Upper lobe of left lung (tissue), 6 donors: ENCODE data around the gene CSF1R. TPM values are rescaled to one million over a fixed set of nuclear protein-coding genes. Genes with fewer than 3 reads are reported as not detected.

ENCODE experiments used
- ATAC-seq, 2 donors: fragments of 200-7000 bp; cut with Tn5 transposase; one replicate each; pipeline ENCODE4 v1.9.1; 2022; ENCODE audit warnings: mild to moderate bottlenecking in 2 of 2, moderate library complexity in 2 of 2; ENCODE audit not compliant: low FRiP score in 2 of 2
- DNase-seq, 2 donors: peaks; one replicate each; pipeline ENCODE4 v3.0.0-alpha.2; 2019 to 2020
- H3K27ac ChIP-seq, 4 donors: fragments of 200-600 bp; sonication (generic); one replicate each; pipeline ENCODE4 v1.5.1; 2016 to 2019
- H3K27me3 ChIP-seq, 4 donors: fragments of 200-600 bp; sonication (generic); one replicate each; pipeline ENCODE4 v1.5.1; 2017 to 2019
- H3K36me3 ChIP-seq, 4 donors: fragments of 200-600 bp; sonication (generic); one replicate each; pipeline ENCODE4 v1.5.1; 2016 to 2019
- H3K4me1 ChIP-seq, 4 donors: fragments of 200-600 bp; sonication (generic); one replicate each; pipeline ENCODE4 v1.5.1; 2018 to 2019
- H3K4me3 ChIP-seq, 4 donors: fragments of 200-600 bp; sonication (generic); one replicate each; pipeline ENCODE4 v1.5.1; 2017 to 2019; ENCODE audit warnings: mild to moderate bottlenecking in 2 of 4, moderate library complexity in 1 of 4
- H3K9me3 ChIP-seq, 4 donors: fragments of 200-600 bp; sonication (generic); one replicate each; pipeline ENCODE4 v1.5.1; 2018 to 2019
- CTCF ChIP-seq, 6 experiments: fragments of 450-650 bp in 4 of 6; fragments of 200-600 bp in 2 of 6; sonication (generic) in 2 of 6; IDR thresholded peaks; one replicate each; pipeline ENCODE4 v1.5.1; 2016 to 2019; ENCODE audit warnings: antibody characterized with exemption in 6 of 6
- EP300 ChIP-seq, 4 donors: sonication (generic); formaldehyde crosslinking; IDR thresholded peaks; one replicate each; pipeline ENCODE4 v1.5.1; 2017; ENCODE audit warnings: antibody characterized with exemption in 4 of 4, control low read depth in 2 of 4
- POLR2A ChIP-seq, 4 donors: fragments of 450-650 bp; IDR thresholded peaks; one replicate each; pipeline ENCODE4 v1.5.1; 2016 to 2017; ENCODE audit warnings: antibody characterized with exemption in 4 of 4, mild to moderate bottlenecking in 2 of 4
- POLR2AphosphoS5 ChIP-seq, 2 donors: sonication (generic); formaldehyde crosslinking; IDR thresholded peaks; one replicate each; pipeline ENCODE4 v1.5.1; 2017; ENCODE audit warnings: antibody characterized with exemption in 2 of 2
- WGBS, 2 donors: methylation state at CpG; one replicate each; pipeline ENCODE4 v1.1.5; 2017 to 2018; 5-methylcytosine and 5-hydroxymethylcytosine counted together
- total RNA-seq, 6 donors: library from RNA; depleted of rRNA in 4 of 6; stranded (reverse); fragments of >200 nt in 4 of 6; gene quantifications; one replicate each; pipeline versions ENCODE4 v1.1.0 to v1.2.1, GENCODE V29; 2016 to 2021
- donor health status: DM: no; HTN: no; CAD: no; lungs with moderate emphysema.
- donor health status: DM: no; HTN: yes; CAD: no; lungs with severe emphysema.

Gene CSF1R
- total RNA-seq, 6 donors from 2014 or later = 13.9 to 101 (median 57.9) TPM

- Histone ChIP-seq H3K36me3 (peaks cover 0 to 16% (median 0%) of the 10 kb centered on the region in 4 donors), H3K9me3 (no peaks in the 10 kb centered on the region), H3K4me1 (peaks cover 12 to 23% (median 19%) of the 10 kb centered on the region in 4 donors), H3K27ac (peak overlapping the region in 3 of 4 donors; percentile 32 to 42 (median 35)), H3K4me3 (no peak overlapping the region), H3K27me3 (no peaks in the 10 kb centered on the region)
- DNase-seq (peak in 1 of 2 donors; percentile 75), ATAC-seq (peak in 1 of 2 donors; percentile 2)
- no peak for TF ChIP-seq POLR2A (IDR thresholded peaks at IDR 0.05)
- TF ChIP-seq CTCF (IDR thresholded peaks at IDR 0.05) = no peak
- TF ChIP-seq EP300 (IDR thresholded peaks at IDR 0.05) = no peak
- TF ChIP-seq POLR2AphosphoS5 (IDR thresholded peaks at IDR 0.05) = no peak
- WGBS, 2 donors = 85 to 90% methylated on average over 21 to 22 of the region's 22 CpGs
Observed at GRCh38 chr5:150132740-150133139, 46.4 kb upstream of the CSF1R start.

DNA sequence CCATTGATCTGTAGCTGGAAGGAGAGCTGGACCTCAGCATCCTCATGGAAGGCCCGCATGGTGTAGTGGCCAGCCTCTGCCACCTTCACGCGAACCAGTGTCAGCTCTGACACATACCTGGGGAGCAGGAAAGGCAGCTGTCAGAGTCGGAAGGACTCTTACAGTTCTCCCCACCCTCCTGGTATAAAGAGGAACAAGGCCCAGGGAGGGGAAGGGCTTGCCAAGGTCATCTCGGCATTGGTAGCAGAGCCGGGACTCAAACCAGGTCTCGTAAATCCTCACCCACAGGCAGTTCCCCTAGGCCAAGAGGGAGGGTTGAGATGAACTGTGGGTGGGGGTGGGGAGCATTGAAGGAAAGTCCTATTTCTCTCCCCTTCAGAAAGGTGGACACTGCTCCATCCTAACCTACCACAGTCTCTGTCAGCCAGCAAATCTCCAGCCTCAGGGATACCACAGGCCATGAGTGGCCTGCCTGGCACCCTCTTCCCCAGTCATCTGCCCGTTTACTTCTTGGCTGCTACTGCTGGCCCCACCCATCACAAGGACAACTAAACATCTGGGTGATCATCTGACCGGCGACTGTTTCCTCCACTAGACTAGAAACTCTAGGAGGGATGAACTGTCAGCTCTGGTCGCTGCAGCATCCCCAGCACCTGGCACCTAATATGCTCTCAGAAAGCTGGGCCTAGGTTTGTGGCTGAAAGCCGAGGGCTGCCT is 45.8 kb upstream of the CSF1R start:
- no peaks in the 10 kb centered on the region for H3K27me3 ChIP-seq
- H3K36me3 ChIP-seq = peaks cover 0 to 16% (median 0%) of the 10 kb centered on the region in 4 donors
- H3K9me3 ChIP-seq = no peaks in the 10 kb centered on the region
- H3K4me1 ChIP-seq = peaks cover 12 to 17% (median 14%) of the 10 kb centered on the region in 4 donors
- WGBS, 2 donors = 54 to 62% methylated on average over 10 to 12 of the region's 12 CpGs
- peak overlapping the region in 3 of 4 donors; percentile 11 to 42 (median 39) for H3K27ac ChIP-seq
- H3K4me3 ChIP-seq = no peak overlapping the region
- DNase-seq (no peak), ATAC-seq (peak in 1 of 2 donors; percentile 4)
- no peak for TF ChIP-seq POLR2A (IDR thresholded peaks at IDR 0.05)
- no peak for TF ChIP-seq EP300 (IDR thresholded peaks at IDR 0.05)
- no peak for TF ChIP-seq CTCF (IDR thresholded peaks at IDR 0.05)
- TF ChIP-seq POLR2AphosphoS5 (IDR thresholded peaks at IDR 0.05) = no peak

- H3K9me3 ChIP-seq = no peaks in the 10 kb centered on the region
- WGBS, 2 donors = 88 to 91% methylated on average over 4 of the region's 4 CpGs
- ATAC-seq (no peak), DNase-seq (no peak)
- H3K4me1 ChIP-seq = peaks cover 9 to 14% (median 13%) of the 10 kb centered on the region in 4 donors
- TF ChIP-seq EP300 (IDR thresholded peaks at IDR 0.05) (no peak), CTCF (IDR thresholded peaks at IDR 0.05) (no peak)
- peaks cover 0 to 16% (median 2%) of the 10 kb centered on the region in 4 donors for H3K36me3 ChIP-seq
- peak overlapping the region in 2 of 4 donors; percentile 11 to 42 for H3K27ac ChIP-seq
- no peak overlapping the region for H3K4me3 ChIP-seq
- no peaks in the 10 kb centered on the region for H3K27me3 ChIP-seq
Observed at GRCh38 chr5:150131461-150131860, 45.1 kb upstream of the CSF1R start.

DNA sequence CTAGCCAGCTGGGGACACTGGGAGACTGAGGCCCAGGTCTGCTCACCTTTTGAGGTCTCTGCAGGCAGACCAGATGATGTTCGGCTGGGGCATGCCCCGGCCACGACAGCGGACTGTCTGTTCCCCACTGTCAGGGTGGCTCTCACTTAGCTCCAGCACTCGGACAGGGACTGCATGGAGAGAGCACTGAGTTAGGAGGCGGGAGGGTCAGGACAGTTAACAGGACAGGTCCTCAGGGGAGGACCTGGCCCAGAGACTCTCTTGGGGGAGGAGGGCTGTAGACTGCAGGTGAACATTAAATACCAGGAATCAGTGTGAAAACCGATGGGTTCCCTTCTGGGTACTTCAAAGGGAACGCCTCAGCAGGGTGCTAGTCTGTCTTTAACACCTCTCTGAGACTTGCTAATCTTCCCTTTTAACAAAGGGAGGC is 44.2 kb upstream of the CSF1R start:
- H3K27ac ChIP-seq = no peak overlapping the region
- ATAC-seq = no peak
- WGBS, 2 donors = 78 to 86% methylated on average over 8 of the region's 8 CpGs

More for the DNA sequence above, 44.2 kb upstream of the CSF1R start:
- peaks cover 9 to 14% (median 13%) of the 10 kb centered on the region in 4 donors for H3K4me1 ChIP-seq
- DNase-seq = peak in 1 of 2 donors; percentile 49
- no peaks in the 10 kb centered on the region for H3K27me3 ChIP-seq
- peaks cover 0 to 25% (median 2%) of the 10 kb centered on the region in 4 donors for H3K36me3 ChIP-seq
- TF ChIP-seq EP300 (IDR thresholded peaks at IDR 0.05) (no peak), CTCF (IDR thresholded peaks at IDR 0.05) (no peak), POLR2AphosphoS5 (IDR thresholded peaks at IDR 0.05) (no peak), POLR2A (IDR thresholded peaks at IDR 0.05) (no peak)
- no peak overlapping the region for H3K4me3 ChIP-seq
- no peaks in the 10 kb centered on the region for H3K9me3 ChIP-seq
